ENCODE measurements around the gene ERI2. TPM values are rescaled to one million over a fixed set of nuclear protein-coding genes. Genes with fewer than 3 reads are reported as not detected.

ERI2 gene
- 18.6 TPM for total RNA-seq

GRCh38 chr16:20806168-20807050 lies at the start of gene ERI2, which contains the start of gene REXO5:
Gene ERI2 (minus strand): TSS chr16:20806472. CDS start chr16:20806430, 42 bp downstream.
Gene REXO5 (plus strand): TSS chr16:20806527. CDS start chr16:20806954, 427 bp downstream.
- peak; percentile 91 for DNase-seq (ENCODE audit: low spot score)

- no peak for DNase-seq (ENCODE audit: low spot score)
Observed at GRCh38 chr16:20854963-20855362, 48.7 kb upstream of the ERI2 start.

GRCh38 chr16:20853981-20854620 lies 47.8 kb upstream of the ERI2 start:
- DNase-seq (ENCODE audit: low spot score), result no peak

- DNase-seq (ENCODE audit: low spot score), result no peak
Observed at GRCh38 chr16:20853143-20853542, 46.9 kb upstream of the ERI2 start.

- peak; percentile 86 for DNase-seq (ENCODE audit: low spot score)
Observed at GRCh38 chr16:20851601-20852000, 45.3 kb upstream of the ERI2 start.

- DNase-seq (ENCODE audit: low spot score), result no peak
Observed at GRCh38 chr16:20850981-20851380, 44.7 kb upstream of the ERI2 start.

GRCh38 chr16:20849589-20850390 lies 43.5 kb upstream of the ERI2 start:
- DNase-seq (ENCODE audit: low spot score), result peak; percentile 70

- no peak for DNase-seq (ENCODE audit: low spot score)
Observed at GRCh38 chr16:20847550-20847949, 41.3 kb upstream of the ERI2 start.

- no peak for DNase-seq (ENCODE audit: low spot score)
Observed at GRCh38 chr16:20846551-20846950, 40.3 kb upstream of the ERI2 start.

- DNase-seq (ENCODE audit: low spot score), result no peak
Observed at GRCh38 chr16:20846030-20846429, 39.8 kb upstream of the ERI2 start.

- no peak for DNase-seq (ENCODE audit: low spot score)
Observed at GRCh38 chr16:20844588-20844987, 38.3 kb upstream of the ERI2 start.

- DNase-seq (ENCODE audit: low spot score), result no peak
Observed at GRCh38 chr16:20844054-20844453, 37.8 kb upstream of the ERI2 start.

GRCh38 chr16:20839504-20839903 lies 33.2 kb upstream of the ERI2 start:
- no peak for DNase-seq (ENCODE audit: low spot score)

GRCh38 chr16:20838240-20838639 lies 32.0 kb upstream of the ERI2 start:
- DNase-seq (ENCODE audit: low spot score), result no peak

- DNase-seq (ENCODE audit: low spot score), result no peak
Observed at GRCh38 chr16:20833086-20833485, 26.8 kb upstream of the ERI2 start.

GRCh38 chr16:20830372-20830771 lies 24.1 kb upstream of the ERI2 start:
- no peak for DNase-seq (ENCODE audit: low spot score)

- DNase-seq (ENCODE audit: low spot score), result no peak
Observed at GRCh38 chr16:20829536-20829935, 23.3 kb upstream of the ERI2 start.

- no peak for DNase-seq (ENCODE audit: low spot score)
Observed at GRCh38 chr16:20826039-20826566, 19.8 kb upstream of the ERI2 start.

GRCh38 chr16:20822521-20823325 lies 16.5 kb upstream of the ERI2 start:
- no peak for DNase-seq (ENCODE audit: low spot score)

GRCh38 chr16:20821682-20822081 lies 15.4 kb upstream of the ERI2 start:
- DNase-seq (ENCODE audit: low spot score), result no peak

GRCh38 chr16:20818929-20819585 lies 12.8 kb upstream of the ERI2 start:
- DNase-seq (ENCODE audit: low spot score), result no peak

Measured in mucosa of gallbladder (tissue), 1 donor.